Measurements from ENCODE around the gene ITGA2B. TPM values are rescaled to one million over a fixed set of nuclear protein-coding genes. Genes with fewer than 3 reads are reported as not detected.

ITGA2B gene
- total and polyA plus RNA-seq, 2 of the 8 experiments (the other 6 are each of a cell fraction or from before 2014, with no cell fraction given) = 6.9 to 12.3 TPM

DNA sequence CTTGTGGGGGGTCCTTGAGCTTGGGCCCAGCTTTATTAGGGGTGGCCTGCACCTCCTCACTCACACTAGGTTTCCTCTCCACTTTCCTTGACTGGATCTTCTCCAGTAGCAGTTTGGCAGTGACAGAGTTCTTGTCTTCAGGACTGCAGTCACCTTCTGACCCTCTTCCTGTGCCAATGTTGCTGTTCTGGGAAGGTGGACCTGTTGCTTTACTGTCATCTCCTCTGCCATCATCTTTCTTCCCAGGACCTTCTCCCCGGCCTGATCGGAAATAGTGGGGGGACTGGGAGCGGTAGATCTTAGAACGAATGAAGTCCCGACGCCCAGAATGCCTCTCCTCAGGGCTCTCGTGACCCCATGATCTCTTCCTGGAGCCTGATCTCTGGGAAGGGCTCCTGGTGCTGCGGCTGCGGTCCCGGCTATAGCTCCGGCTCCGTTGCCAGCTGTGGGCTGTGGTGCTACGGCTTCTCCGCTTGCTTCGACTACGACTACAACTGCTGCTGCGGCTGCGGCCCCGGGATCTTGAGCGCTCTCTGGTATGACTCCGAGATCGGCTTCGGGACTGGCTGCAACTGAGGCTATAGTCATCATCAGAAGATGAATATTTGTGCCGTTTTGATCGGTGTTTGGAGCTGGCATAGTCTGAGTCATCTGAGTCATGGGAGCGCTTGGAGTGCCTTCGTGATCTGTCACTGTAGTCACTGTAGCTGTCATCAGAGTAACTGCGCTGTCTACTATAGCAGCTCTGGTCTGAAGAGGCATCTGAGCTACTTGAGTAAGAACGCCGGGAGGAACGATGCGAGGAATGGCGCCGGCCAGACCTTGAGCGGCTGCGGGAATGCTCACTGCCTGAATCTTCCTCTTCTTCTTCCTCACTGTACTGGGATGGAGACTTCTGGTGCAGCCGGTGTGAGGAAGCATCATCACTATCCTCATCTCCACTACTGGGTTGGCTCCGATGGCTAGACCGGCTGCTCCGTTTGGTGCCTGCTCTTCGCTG, 9.5 kb upstream of the ITGA2B start:
- FAIRE-seq = no peak
- Histone ChIP-seq H3K79me1 (ENCODE audit: low read depth, low read length) (no peaks in the 10 kb centered on the region), H3K23me2 (ENCODE audit: low read depth, low read length) (no peaks in the 10 kb centered on the region), H3K79me2 (ENCODE audit: control insufficient read depth in 1 of 2, insufficient read depth in 2 of 2, low read length in 2 of 2) (no peaks in the 10 kb centered on the region), H3K27ac (ENCODE audit: low read depth, low read length) (no peak overlapping the region), H3K4me3 (ENCODE audit: extremely low read depth in 1 of 4, insufficient read depth in 2 of 4, low read depth in 3 of 4, low read length in 4 of 4) (no peak overlapping the region), H4K8ac (ENCODE audit: extremely low read depth, insufficient read depth, low read length) (peak overlapping the region; percentile 6; the same call in 1 of the 2 replicates), H4K20me1 (replicated peaks in 1 of 2; ENCODE audit: control insufficient read depth in 1 of 2, insufficient read depth in 2 of 2, low read length in 2 of 2) (peaks cover 0 to 2% of the 10 kb centered on the region in 2 experiments), H2AFZ (ENCODE audit: low read length) (no peak overlapping the region), H3K27me3 (replicated peaks in 1 of 4; ENCODE audit: control insufficient read depth in 3 of 4, extremely low read depth in 1 of 4, insufficient read depth in 3 of 4, low read length in 3 of 4) (no peaks in the 10 kb centered on the region), H3K4ac (replicated peaks; ENCODE audit: insufficient read length, low read depth, low read length) (no peak overlapping the region), H3K18ac (ENCODE audit: extremely low read depth, low read length) (no peak overlapping the region), H4K91ac (replicated peaks; ENCODE audit: insufficient read length, low read length) (no peak overlapping the region), H2BK5ac (ENCODE audit: low read depth, low read length) (no peak overlapping the region), H2AK5ac (ENCODE audit: low read depth, low read length) (no peak overlapping the region), H3K23ac (ENCODE audit: insufficient read length) (no peak overlapping the region), H2BK120ac (replicated peaks; ENCODE audit: low read depth, low read length) (no peak overlapping the region), H3K56ac (replicated peaks; ENCODE audit: insufficient read length, low read depth, low read length) (no peak overlapping the region), H3K4me1 (replicated peaks in 1 of 4; ENCODE audit: control insufficient read depth in 3 of 4, insufficient read depth in 4 of 4, low read length in 3 of 4) (no peaks in the 10 kb centered on the region), H2BK20ac (ENCODE audit: low read length) (no peak overlapping the region), H2BK12ac (ENCODE audit: low read depth, low read length) (no peak overlapping the region), H4K5ac (ENCODE audit: insufficient read length, low read depth, low read length) (no peak overlapping the region), H3K14ac (ENCODE audit: insufficient read length) (no peak overlapping the region), H2BK15ac (ENCODE audit: low read length) (no peak overlapping the region), H3K9ac (replicated peaks in 1 of 4; ENCODE audit: extremely low read depth in 1 of 4, low read depth in 3 of 4, low read length in 3 of 4) (no peak overlapping the region), H3K9me3 (ENCODE audit: insufficient read depth in 2 of 2, low read depth in 1 of 2, low read length in 1 of 2) (no peaks in the 10 kb centered on the region), H3K36me3 (ENCODE audit: control insufficient read depth in 2 of 4, insufficient read depth in 4 of 4, low read length in 3 of 4) (peaks cover 21 to 42% (median 33%) of the 10 kb centered on the region in 4 experiments; a peak in 7 of 8 replicates), H3K4me2 (ENCODE audit: insufficient read depth in 1 of 2, low read depth in 2 of 2, low read length in 2 of 2) (no peak overlapping the region)
- 96% methylated on average over 37 of the region's 41 CpGs; no CpG with 5 or more reads in 1 of the 2 experiments for WGBS, 2 experiments (ENCODE audit: extremely low coverage in 1 of 2, insufficient coverage in 1 of 2, insufficient read length in 1 of 2, insufficient replicate concordance in 2 of 2, low coverage in 1 of 2, low lambda C conversion rate in 2 of 2, missing lambda C conversion rate in 1 of 2)
- DNase-seq (ENCODE audit: low read depth in 1 of 2, low spot score in 2 of 2) = peak in 1 of 2 experiments; percentile 27
- POLR2A ChIA-PET (ENCODE audit: partially characterized antibody) = interaction anchor here (1.1 kb wide), 1 partner anchor 13 kb away, joined by 3 read pairs; no protein-coding TSS in a partner anchor
- CTCF ChIA-PET (ENCODE audit: partially characterized antibody) = interaction anchor here (0.9 to 4.4 kb wide), 18 partner anchors 9 to 238 kb away, joined by 3 to 29 read pairs (median 4); partner anchors contain the start of gene ITGA2B
- TF ChIP-seq RAD21 (IDR thresholded peaks at IDR 0.05 in 1 of 2, conservative IDR thresholded peaks at IDR 0.05 in 1 of 2; ENCODE audit: low read depth in 2 of 2, low read length in 2 of 2) (no peak), RFX5 (IDR thresholded peaks at IDR 0.05; ENCODE audit: borderline replicate concordance, low read depth, low read length) (no peak)
- TF ChIP-seq, protein P1, sequence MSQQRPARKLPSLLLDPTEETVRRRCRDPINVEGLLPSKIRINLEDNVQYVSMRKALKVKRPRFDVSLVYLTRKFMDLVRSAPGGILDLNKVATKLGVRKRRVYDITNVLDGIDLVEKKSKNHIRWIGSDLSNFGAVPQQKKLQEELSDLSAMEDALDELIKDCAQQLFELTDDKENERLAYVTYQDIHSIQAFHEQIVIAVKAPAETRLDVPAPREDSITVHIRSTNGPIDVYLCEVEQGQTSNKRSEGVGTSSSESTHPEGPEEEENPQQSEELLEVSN (IDR thresholded peaks at IDR 0.05) = no peak
- TF ChIP-seq, protein P2, sequence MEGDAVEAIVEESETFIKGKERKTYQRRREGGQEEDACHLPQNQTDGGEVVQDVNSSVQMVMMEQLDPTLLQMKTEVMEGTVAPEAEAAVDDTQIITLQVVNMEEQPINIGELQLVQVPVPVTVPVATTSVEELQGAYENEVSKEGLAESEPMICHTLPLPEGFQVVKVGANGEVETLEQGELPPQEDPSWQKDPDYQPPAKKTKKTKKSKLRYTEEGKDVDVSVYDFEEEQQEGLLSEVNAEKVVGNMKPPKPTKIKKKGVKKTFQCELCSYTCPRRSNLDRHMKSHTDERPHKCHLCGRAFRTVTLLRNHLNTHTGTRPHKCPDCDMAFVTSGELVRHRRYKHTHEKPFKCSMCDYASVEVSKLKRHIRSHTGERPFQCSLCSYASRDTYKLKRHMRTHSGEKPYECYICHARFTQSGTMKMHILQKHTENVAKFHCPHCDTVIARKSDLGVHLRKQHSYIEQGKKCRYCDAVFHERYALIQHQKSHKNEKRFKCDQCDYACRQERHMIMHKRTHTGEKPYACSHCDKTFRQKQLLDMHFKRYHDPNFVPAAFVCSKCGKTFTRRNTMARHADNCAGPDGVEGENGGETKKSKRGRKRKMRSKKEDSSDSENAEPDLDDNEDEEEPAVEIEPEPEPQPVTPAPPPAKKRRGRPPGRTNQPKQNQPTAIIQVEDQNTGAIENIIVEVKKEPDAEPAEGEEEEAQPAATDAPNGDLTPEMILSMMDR (IDR thresholded peaks at IDR 0.05; ENCODE audit: control extremely low read depth in 1 of 3, insufficient read depth in 1 of 3, low read depth in 1 of 3, low read length in 3 of 3) = no peak
